DOHH2 (cell line): Measurements from ENCODE around the gene UGT1A8.

Source experiments
- CTCF ChIP-seq: fragments of 200-600 bp; sonication (generic); IDR thresholded peaks from one replicate; pipeline ENCODE4 v1.5.1; 2014; ENCODE audit warnings: antibody characterized with exemption, mild to moderate bottlenecking, low read depth, low read length; ENCODE audit not compliant: poor library complexity, severe bottlenecking
- EZH2phosphoT487 ChIP-seq: fragments of 200-600 bp; sonication (generic); IDR thresholded peaks from 2 replicates; pipeline ENCODE4 v1.6.1; 2017; ENCODE audit warnings: borderline replicate concordance, mild to moderate bottlenecking, antibody characterized with exemption, low read length, moderate library complexity, mixed read lengths

GRCh38 chr2:233766416-233766815 is 149.0 kb downstream of the UGT1A8 start:
- TF ChIP-seq CTCF = no peak
- no peak for TF ChIP-seq EZH2phosphoT487
